ENCODE results near the gene CAMK2B. TPM values are rescaled to one million over a fixed set of nuclear protein-coding genes. Genes with fewer than 3 reads are reported as not detected.

The CAMK2B gene
- polyA plus RNA-seq, 4 donors = 2.1 to 2.9 (median 2.3) TPM

DNA sequence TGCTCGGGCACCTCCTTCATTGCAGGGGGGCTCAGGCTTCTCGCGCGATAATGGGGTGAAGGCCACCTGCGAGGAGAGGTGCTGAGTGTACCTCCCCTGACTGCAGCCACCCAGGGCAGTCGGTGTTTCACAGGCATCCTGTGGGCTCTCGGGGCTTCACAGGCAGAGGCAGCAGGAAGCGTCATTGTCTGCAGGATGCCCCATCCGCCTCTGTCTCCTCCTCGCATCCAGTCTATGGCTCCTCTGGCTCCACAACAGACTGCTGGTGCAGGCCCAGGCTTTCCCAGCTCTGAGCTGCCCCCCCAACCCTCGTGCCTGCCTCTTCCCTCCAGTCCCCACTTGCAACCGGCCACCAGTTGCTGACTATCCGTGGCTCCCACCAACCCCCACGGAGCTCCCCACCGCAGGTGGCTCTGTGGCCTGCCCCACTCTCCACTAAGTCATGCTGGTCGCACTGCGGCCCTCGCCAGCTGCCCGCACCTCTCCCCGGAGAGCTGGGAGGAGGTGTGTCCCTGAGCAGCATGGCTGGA lies 36.5 kb downstream of the CAMK2B start:
- no peak for DNase-seq (ENCODE audit: low read depth in 4 of 4, low spot score in 3 of 4)

DNA sequence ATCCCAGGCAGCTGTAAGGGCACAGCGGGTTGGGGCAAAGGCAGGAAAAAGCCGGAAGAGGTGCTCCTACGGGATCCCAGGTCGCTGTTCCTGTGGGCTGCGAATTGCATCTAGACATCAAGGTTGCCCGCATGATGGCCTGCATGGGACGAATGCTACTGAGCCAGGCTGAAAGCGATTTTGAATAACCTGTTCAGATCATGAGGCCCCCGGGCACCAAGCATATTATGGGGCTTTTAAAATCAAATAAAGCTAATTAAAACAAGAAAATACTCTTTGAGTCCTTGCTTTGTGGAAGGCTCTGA lies 37.1 kb downstream of the CAMK2B start:
- DNase-seq (ENCODE audit: low read depth in 4 of 4, low spot score in 3 of 4) = no peak

DNA sequence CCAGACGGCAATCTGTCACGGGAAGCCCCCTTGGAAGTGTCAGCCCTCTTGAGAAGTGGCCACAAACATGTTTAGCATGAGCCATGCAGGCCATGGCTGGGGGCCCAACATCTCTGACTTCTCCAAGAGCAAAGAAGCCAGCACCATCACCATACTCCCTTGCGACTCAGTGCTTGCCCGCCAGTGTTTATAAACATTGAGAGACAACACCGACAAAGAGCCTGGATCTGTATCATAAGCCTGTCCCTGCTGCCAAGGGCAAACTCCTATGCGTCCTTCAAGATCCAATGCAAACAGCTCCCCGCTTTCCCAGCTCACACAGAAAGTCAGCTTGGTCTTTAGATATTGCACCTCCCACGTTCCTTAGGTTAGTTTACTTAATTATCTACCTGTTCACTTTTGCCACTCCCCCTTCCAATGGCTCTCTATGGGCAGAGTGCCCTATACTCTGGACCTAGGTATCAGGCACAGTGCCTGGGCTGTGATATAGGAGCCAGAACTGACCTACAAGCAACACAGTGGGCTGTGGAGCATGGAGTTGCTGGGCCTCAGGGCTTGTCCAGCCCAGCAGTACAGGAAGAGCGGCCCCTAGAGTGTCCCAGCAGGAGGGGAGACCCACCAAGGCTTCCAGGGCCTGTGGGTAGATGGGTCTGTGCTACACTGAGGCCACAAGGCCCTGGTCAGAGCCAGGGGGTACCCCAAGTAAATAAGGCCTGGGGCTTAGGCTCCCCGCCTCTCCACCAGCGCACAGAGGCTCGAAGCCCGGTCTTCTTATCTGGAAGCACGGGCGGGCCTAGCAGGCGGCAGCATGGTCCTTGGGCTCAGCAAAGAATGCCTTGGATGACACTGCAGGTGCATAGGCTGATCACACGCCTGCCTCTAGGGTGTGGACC lies 37.7 kb downstream of the CAMK2B start:
- no peak for DNase-seq (ENCODE audit: low read depth in 4 of 4, low spot score in 3 of 4)

DNA sequence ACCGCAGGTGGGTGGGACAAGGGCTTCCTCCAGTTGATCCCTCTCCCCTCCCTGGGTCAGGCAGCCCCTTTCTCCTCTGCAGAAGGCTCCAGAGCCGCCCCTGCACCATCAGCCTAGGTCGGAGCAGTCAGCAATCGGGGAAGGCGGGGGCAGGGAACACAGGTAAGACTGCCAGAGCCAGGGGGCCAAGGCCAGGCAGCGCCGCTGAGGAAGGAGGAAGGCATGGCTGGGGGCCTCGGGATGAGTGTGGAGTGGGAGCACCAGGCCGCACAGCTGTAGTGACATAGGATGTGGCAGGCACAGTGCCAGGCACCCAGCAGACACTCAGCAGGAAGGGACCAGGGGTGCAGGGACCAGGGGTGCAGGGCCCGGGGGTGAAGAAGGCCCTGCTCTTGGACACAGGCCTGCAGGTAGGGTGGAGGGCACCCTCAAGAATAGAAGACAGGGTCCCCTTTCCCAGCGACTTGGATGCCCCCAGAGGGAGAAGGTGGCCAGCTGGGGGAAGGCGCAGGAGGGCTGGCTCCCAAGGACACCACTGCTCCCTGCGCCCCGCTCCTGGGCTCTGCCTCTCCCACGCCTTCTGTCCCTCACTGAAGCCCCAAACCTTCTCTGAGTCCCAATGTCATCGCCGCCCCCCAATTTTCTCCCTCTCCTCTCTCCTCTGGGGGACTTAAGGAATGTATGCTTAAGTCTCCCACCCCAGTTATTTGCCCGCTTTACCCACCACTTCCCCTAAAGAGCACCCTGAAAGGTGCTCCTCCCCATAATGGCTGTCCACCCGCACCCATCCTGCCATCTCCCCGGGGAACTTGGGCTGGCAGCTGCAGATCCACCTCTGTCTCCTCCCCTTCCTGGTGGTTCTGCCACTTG lies 38.5 kb downstream of the CAMK2B start:
- no peak for DNase-seq (ENCODE audit: low read depth in 4 of 4, low spot score in 3 of 4)

DNA sequence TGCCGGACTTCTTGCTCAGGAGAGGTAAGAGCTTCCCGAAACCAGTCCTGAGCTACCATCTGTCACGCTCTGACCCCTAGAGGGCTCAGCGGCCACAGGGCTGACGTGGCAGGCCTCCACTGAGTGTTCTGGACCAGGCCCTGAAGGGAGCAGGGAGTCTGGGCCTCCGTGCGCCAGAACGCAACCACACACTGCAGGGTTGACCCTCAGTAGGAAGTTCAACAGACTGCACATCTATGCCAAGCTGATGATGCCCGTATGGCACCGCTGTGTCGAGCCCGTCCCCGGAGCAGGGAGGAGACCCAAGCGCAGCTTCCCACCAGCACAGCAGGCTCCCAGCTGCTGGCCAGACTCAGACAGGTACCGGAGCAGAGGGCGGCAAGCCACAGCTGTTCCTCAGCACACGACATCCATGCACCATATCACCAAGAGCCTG lies 39.2 kb downstream of the CAMK2B start:
- DNase-seq (ENCODE audit: low read depth in 4 of 4, low spot score in 3 of 4) = no peak

DNA sequence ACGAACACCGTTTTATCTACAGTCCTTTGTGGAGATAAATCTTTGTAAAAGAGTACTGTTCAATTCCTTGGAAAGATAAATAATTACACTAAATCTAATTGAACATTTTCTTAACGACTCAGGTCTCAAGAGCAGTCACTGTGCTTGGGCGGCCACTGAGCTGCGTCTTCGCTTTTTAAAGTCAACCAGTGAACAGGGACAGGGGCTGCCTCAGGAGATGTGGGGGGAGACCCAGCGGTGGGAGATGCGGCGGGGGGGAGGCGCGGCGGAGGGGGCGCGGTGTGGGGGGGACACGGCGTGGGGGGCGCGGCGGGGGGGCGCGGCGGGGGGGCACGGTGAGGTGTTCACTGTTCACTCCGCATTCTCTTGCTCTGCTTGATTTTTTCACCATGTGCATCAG lies 39.8 kb downstream of the CAMK2B start:
- no peak for DNase-seq (ENCODE audit: low read depth in 4 of 4, low spot score in 3 of 4)

DNA sequence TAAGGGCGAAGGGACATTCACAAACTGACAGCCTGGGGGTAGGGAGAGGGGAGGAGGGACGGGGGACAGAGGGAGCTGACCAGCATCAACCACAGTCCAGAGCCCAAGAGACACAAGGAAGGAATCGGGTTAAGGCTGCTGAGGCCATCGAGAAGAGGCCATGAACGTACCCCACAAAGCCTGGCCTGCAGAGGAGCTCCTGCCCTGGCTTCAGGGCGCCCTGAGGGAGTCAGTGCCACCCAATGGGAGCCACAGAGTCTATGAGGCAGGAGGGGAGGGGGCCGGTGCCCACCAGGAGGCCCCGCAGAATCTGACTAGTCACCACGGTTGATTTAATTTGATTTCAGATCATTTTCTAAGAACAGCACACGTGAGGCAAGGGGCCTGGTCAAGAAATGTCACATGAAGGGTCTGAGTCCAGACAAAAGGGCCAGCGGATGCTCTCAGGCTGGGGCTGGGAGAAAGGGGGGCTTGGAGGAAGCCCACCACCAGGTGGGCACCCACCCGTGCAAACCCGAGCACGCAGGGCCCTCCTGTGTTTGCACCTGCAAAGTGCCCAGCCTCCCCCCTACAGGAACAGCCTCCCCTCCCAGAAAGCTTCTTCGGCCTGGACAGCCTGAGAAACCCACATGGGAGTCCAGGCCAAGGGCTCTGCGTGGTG lies 40.4 kb downstream of the CAMK2B start:
- DNase-seq (ENCODE audit: low read depth in 4 of 4, low spot score in 3 of 4) = no peak

DNA sequence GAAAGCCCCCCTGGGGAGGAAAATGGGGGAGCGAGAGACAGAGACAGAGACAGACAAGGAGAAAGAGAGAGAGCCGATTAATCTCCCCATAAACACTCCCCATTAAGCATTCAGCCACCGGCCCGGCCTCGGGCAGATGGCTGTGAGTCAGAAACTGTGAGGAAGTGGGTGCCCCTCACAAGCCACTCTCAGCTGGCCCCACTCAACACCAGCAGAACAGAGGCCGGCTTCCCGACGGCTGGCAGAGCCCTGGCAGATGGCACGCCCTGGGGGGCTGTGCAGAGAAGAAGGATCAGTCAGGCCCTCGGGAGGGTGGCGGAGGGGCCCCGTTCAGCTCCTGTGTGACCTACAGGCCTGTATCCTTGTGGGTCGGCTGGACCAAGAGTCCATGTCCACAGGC lies 41.2 kb downstream of the CAMK2B start:
- DNase-seq (ENCODE audit: low read depth in 4 of 4, low spot score in 3 of 4) = no peak

DNA sequence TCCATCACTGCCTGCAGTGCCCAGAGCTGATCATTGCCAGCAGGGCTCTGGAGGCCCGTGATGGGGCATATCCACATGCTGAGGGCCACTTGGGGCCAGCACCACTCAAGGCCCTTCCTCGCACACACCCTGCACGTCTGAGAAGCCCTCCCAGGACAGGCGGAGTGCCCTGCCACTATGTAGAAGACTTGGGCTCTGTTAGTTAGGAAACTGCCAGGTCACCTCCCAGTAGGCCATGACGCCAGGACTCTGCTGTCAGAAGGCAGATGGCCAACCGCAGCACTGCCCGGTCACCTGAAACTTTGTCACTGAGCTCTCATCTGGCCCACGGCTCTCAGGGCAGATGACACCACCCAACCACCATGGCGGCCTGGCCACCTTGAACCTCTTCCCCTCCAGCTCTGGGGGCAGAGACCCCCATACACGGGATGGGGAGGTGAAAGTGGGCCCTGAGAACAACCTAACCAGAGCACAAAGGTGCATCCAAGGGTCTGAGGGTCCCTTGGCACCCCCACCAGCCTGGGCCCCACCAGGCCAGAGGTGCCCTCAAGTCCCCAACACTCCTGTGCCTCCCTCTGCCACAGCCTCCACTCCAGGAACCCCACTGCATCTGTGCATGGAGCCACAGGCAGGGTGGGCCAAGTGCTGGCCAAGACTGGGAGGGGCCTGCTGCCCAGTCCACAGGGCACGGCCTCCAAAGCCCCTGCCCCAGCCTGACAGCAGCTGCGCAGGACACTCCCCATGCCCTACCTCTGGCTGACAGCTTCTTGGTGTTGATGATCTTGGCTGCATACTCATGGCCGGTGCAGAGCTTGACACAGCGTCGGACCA lies 41.8 kb downstream of the CAMK2B start:
- no peak for DNase-seq (ENCODE audit: low read depth in 4 of 4, low spot score in 3 of 4)

DNA sequence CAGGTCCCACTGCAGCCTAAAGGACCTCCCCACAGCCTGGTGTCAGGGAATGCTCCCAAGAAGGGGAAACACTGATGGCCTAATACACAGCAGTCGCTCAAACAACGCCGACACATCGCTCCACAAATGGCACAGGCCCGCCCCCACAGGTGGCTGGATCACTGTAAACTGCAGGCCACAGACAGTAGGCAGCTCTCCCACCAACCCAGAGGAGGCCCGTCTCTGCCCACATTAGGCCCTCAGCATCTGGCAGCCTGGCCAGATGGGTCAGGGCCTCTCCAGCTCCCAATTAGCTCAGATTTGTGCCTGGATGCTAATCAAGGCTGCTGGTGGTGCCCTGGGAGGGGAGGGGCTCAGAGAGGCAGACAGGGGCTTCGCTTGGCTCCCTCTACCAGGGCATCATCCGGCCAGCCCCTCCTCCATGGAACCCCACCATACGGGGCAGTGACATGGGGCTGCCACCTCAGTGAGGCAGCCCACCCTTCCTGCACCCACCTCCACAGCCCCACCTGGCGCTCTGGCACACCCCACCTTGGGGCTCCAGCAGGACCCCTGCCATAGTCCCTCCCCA lies 42.7 kb downstream of the CAMK2B start:
- DNase-seq (ENCODE audit: low read depth in 4 of 4, low spot score in 3 of 4) = no peak

DNA sequence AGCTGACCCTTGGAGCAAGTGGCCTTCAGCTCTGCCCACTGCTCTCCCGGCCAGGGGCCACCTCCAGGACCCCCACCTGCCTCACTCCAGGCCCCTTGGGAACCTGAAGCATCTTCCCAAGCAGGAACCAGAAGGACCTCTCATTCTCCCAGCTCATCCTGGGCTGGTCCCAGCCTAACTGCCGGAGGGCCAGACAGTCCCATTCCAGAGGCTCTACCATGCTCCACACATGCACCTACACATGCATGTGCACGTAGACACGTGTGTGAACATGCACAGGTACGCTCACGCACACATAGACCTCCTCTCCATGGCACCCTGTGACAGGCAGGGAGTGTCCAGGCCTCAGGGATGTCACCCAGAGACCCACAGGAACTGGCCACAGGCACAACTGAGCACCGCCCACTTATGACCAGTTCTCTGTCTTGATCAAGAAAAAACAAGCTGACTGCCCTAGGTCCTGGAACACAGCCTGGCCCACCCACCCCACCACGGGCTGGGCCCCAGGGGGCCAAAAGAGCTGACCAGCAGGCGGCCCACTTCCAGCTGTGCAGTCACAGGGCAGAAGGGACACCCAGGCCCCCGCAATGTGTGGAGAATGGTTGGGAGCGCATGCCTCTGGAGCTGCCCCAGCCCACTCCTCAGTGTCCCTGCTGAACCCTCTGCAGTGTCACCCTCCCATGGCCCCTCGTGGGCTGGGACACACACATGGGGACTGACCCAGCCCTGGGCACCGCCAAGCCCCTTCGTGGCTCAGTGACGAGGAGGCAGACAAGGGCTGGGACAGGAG lies 43.4 kb downstream of the CAMK2B start:
- DNase-seq (ENCODE audit: low read depth in 4 of 4, low spot score in 3 of 4) = no peak

DNA sequence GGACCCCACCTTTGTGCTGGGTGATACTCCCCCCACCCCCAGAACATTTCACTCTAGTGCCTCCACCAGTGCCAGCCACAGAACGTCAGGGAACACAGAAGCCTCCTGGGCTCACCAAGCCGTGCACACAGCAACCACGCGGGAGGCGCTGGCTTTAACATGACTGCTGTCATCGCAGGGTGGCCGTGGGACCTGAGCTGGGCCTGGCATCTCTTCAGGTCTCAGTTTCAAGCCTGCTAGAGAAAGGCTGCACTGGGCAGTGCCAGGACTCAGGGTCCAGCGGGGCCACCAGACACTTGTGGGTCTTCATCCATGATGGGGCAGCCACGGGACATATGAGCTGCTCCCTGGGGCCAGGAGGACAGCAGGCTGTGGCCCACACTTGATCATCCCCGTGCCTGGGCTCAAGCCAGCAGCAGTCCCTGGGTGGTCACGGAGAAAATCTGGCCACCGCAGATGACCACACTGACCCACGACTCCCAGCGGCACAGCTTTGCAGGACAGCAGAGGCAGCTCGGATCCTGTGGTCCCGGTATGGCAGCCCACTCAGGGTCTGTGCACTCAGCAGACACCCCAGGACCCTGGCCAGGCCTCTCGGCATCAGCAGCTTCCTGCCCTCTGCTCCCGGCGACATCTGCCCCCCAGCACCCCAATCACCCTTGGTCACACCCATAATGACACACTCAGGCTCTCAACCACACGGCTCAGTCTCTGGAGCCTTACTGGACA lies 44.2 kb downstream of the CAMK2B start:
- no peak for DNase-seq (ENCODE audit: low read depth in 4 of 4, low spot score in 3 of 4)

DNA sequence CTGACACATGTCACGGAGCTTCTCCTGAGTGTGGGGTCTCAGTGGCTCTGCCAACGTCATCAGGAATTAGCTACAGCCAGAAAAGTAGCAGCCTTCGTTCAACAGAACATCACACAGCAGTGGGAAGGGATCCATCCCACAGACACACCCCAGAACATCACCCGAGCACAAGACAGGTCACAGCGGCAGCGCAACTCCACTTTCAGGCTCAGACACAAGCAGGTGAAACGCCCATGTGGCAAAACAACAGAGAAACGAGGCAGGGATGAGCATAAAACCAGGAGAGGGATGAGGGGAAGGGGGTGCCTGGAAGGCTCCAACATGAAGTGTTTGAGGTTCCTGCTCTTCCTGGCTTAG lies 44.8 kb downstream of the CAMK2B start:
- no peak for DNase-seq (ENCODE audit: low read depth in 4 of 4, low spot score in 3 of 4)

DNA sequence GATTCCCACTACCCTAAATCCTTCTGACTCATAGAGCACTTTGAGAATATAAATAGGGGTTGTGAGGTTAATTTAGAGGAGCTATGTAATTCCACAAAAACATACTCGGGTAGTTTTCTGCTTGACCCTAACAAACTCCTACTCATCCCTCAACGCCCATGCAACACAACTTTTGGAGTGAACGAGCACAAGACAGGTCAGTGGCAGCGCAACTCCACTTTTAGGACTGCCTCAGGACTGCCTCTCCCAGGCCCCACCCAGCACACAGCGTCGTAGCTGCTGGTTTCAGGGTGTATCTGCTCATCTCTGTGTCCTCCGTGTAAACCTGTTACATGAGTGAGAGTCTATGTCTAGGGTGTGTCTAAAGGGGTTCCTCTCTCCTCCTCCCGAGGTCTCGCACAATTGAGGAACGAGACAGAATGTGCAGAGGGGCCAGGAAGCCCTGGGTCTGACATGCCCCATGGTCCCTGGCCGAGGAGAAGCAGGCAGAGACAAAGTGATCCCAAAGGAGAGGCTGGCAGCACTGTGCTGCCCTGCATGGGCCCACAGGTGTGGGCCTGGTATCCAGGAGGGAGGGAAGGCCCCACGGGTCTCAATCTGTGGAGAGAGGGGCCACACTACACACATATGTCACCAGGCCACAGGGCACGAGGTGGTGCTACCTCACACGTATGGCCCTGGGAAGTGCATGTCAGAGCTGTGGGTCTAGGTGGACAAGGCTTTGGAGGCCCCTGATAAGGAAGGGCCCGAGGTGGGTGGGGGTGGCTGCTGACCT lies 45.5 kb downstream of the CAMK2B start:
- no peak for DNase-seq (ENCODE audit: low read depth in 4 of 4, low spot score in 3 of 4)

DNA sequence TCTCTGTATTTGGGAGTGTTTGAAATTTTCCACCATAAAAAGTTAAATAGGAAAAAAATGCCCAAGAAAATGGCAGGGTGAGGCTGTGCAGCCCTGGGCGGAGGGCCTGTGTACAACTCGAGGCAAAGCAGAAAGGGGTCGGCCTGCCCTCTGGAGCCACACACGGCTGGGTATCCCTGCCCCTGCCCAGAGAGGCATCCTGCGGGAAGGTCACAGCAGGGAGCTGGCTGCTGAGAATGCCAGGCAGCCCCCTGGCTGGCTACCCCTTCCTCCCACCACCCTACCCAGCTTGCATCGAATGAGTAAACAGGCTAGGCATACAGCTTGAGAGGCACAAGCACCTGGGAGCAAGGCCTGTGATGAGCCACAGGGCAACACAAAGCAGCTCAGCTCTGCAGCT lies 46.1 kb downstream of the CAMK2B start:
- DNase-seq (ENCODE audit: low read depth in 4 of 4, low spot score in 3 of 4) = no peak

DNA sequence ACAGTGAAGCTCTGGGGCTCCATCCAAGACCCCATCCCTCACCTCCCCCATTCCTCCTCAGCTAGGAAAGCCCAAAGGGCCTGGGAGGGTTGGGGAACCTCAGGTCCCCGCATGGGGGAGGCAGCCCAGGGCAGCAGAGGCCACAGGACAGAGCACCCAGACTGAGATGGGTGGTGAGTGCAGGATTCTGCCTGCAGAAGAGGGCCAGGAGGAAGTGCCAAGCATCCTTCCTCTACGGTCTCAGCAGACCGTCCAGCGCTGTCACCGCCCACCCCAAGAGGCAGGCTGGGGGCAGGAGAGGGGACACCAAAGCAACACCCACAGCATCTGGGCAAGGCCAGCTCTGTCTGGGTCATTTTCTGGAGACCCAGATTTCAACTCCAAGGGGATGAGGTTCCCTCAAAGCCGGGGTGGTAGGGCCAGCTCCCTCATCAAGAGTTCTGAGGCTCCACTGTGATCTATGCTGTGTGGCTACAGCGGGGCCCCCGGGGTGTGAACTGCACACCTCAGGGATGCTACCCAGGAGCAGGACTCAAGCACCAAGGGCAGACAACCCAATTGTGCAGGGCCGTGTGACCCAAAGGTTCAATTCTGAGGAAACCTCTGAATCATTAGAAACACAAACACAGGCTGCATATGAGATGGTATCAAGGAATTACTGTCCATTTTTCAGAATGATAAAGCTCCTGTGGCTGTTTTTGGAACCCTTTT lies 46.8 kb downstream of the CAMK2B start:
- DNase-seq (ENCODE audit: low read depth in 4 of 4, low spot score in 3 of 4) = no peak

DNA sequence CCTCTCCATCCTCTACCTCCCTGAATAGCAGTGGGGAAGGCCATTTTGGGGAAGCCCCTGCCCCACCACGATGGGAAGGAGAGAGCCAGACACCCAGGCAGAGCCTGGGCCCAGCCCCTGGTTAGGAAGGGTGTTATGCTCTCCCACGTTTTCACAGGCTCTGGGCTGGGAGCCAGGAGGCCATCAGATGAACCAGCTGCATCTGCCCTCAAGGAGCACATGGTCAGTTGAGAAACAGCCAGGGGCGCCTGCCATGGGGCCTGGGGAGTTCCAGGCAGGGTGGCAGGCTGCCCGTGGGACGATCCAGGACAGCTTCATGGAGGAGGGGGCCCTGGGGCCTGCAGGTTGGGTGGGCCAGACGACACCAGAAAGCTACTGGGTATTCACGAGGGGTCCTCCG lies 47.5 kb downstream of the CAMK2B start:
- DNase-seq (ENCODE audit: low read depth in 4 of 4, low spot score in 3 of 4) = no peak

Data from right renal pelvis (tissue), 4 donors.